Esophagus squamous epithelium (tissue), 4 donors: ENCODE measurements around the gene BTNL9.

Experiments used
- CTCF ChIP-seq, 6 experiments: fragments of 450-650 bp in 4 of 6; fragments of 200-600 bp in 2 of 6; sonication (generic) in 2 of 6; IDR thresholded peaks; one replicate each; pipeline ENCODE4 v1.5.1; 2016 to 2019; ENCODE audit warnings: antibody characterized with exemption in 6 of 6, mild to moderate bottlenecking in 4 of 6, moderate library complexity in 4 of 6
- POLR2A ChIP-seq, 4 donors: fragments of 450-650 bp; IDR thresholded peaks; one replicate each; pipeline ENCODE4 v1.6.1; 2017; ENCODE audit warnings: antibody characterized with exemption in 4 of 4, mild to moderate bottlenecking in 4 of 4, moderate library complexity in 3 of 4

- no peak for TF ChIP-seq CTCF (IDR thresholded peaks at IDR 0.05)
- TF ChIP-seq POLR2A (IDR thresholded peaks at IDR 0.05), result no peak
These were observed 7.9 kb downstream of the BTNL9 start for GRCh38 chr5:181047921-181048320.
